HFF-Myc (cell line): ENCODE data around the gene NHEJ1.

Experiments used
- DNase-seq: peaks from one replicate; pipeline ENCODE4 v3.0.0-alpha.2; 2011; ENCODE audit warnings: low read depth; ENCODE audit errors: extremely low read depth
- H3K4me3 ChIP-seq: replicated peaks from 2 replicates; pipeline ENCODE4 v1.5.1; 2011; ENCODE audit warnings: low read depth, mild to moderate bottlenecking, control low read depth, low read length
- CTCF ChIP-seq: IDR thresholded peaks from 2 replicates; pipeline ENCODE4 v1.5.1; 2012; ENCODE audit warnings: mild to moderate bottlenecking, low read depth, low read length, control low read depth; ENCODE audit errors: missing control alignments

Gene NHEJ1

GRCh38 chr2:219112651-219113338 lies 47.8 kb downstream of the NHEJ1 start:
- no peak overlapping the region for H3K4me3 ChIP-seq
- no peak for TF ChIP-seq CTCF
- DNase-seq: no peak

GRCh38 chr2:219112062-219112406 lies 48.6 kb downstream of the NHEJ1 start:
- TF ChIP-seq CTCF: no peak
- H3K4me3 ChIP-seq: no peak overlapping the region
- no peak for DNase-seq

GRCh38 chr2:219111375-219112061 lies 49.1 kb downstream of the NHEJ1 start:
- H3K4me3 ChIP-seq: no peak overlapping the region
- TF ChIP-seq CTCF: no peak

GRCh38 chr2:219109471-219109870 lies 51.1 kb downstream of the NHEJ1 start:
- DNase-seq: no peak
- no peak for TF ChIP-seq CTCF
- H3K4me3 ChIP-seq: no peak overlapping the region

More at GRCh38 chr2:219111375-219112061, 49.1 kb downstream of the NHEJ1 start:
- no peak for DNase-seq

- DNase-seq: no peak
- no peak overlapping the region for H3K4me3 ChIP-seq
- TF ChIP-seq CTCF: no peak
Observed at GRCh38 chr2:219107758-219108157, 52.9 kb downstream of the NHEJ1 start.

- no peak for DNase-seq
Observed at GRCh38 chr2:219106251-219106650, 54.4 kb downstream of the NHEJ1 start.

More at GRCh38 chr2:219106251-219106650, 54.4 kb downstream of the NHEJ1 start:
- no peak for TF ChIP-seq CTCF
- no peak overlapping the region for H3K4me3 ChIP-seq
